Stimulated activated CD4-positive, alpha-beta T cell treated with anti-CD3 and anti-CD28 coated beads, Interleukin-4, amount 100 ng/mL, for 4 hours (primary cell): ENCODE data around the gene STK39.

Experiments
- DNase-seq, 2 experiments: peaks; one replicate each; pipeline ENCODE4 v3.0.0-alpha.2; 2020

STK39 gene

GRCh38 chr2:167944825-167945659, 302.4 kb downstream of the STK39 start:
- DNase-seq = no peak

GRCh38 chr2:167943897-167944296, 303.5 kb downstream of the STK39 start:
- DNase-seq = no peak

- no peak for DNase-seq
Observed at GRCh38 chr2:167943368-167943767, 304.0 kb downstream of the STK39 start.

- DNase-seq = no peak
Observed at GRCh38 chr2:167942366-167943081, 304.9 kb downstream of the STK39 start.

GRCh38 chr2:167941604-167942003, 305.8 kb downstream of the STK39 start:
- DNase-seq = no peak

- no peak for DNase-seq
Observed at GRCh38 chr2:167940734-167941507, 306.5 kb downstream of the STK39 start.

GRCh38 chr2:167940346-167940725, 307.1 kb downstream of the STK39 start:
- DNase-seq = no peak

- no peak for DNase-seq
Observed at GRCh38 chr2:167939514-167940345, 307.7 kb downstream of the STK39 start.

GRCh38 chr2:167937403-167937802, 310.0 kb downstream of the STK39 start:
- no peak for DNase-seq

- no peak for DNase-seq
Observed at GRCh38 chr2:167935803-167936110, 311.6 kb downstream of the STK39 start.

GRCh38 chr2:167933097-167933814, 314.1 kb downstream of the STK39 start:
- no peak for DNase-seq

- no peak for DNase-seq
Observed at GRCh38 chr2:167932123-167932693, 315.2 kb downstream of the STK39 start.

GRCh38 chr2:167929484-167929883, 317.9 kb downstream of the STK39 start:
- DNase-seq = no peak

- no peak for DNase-seq
Observed at GRCh38 chr2:167928434-167928833, 319.0 kb downstream of the STK39 start.

GRCh38 chr2:167925758-167926157, 321.6 kb downstream of the STK39 start:
- no peak for DNase-seq

- no peak for DNase-seq
Observed at GRCh38 chr2:167924556-167924955, 322.8 kb downstream of the STK39 start.

- DNase-seq = no peak
Observed at GRCh38 chr2:167916756-167917155, 330.6 kb downstream of the STK39 start.

- DNase-seq = no peak
Observed at GRCh38 chr2:167914969-167915368, 332.4 kb downstream of the STK39 start.

GRCh38 chr2:167908786-167909185, 338.6 kb downstream of the STK39 start:
- DNase-seq = no peak

- DNase-seq = no peak
Observed at GRCh38 chr2:167905668-167906067, 341.7 kb downstream of the STK39 start.
